ENCODE results near the gene CASP9.

- TF ChIP-seq CTCF (IDR thresholded peaks at IDR 0.05) (no peak), FOXJ3 (CRISPR knock-in tag; IDR thresholded peaks at IDR 0.05; ENCODE audit: borderline replicate concordance) (no peak), FOXP4 (CRISPR knock-in tag; IDR thresholded peaks at IDR 0.05) (no peak), TEAD4 (CRISPR knock-in tag; IDR thresholded peaks at IDR 0.05) (no peak), ZBTB43 (CRISPR knock-in tag; IDR thresholded peaks at IDR 0.05) (no peak), MAX (CRISPR knock-in tag; IDR thresholded peaks at IDR 0.05) (no peak), CDX4 (CRISPR knock-in tag; IDR thresholded peaks at IDR 0.05; ENCODE audit: borderline replicate concordance) (no peak), ZNF121 (CRISPR knock-in tag; IDR thresholded peaks at IDR 0.05) (no peak), CREM (CRISPR knock-in tag; IDR thresholded peaks at IDR 0.05) (no peak), IRF1 (CRISPR knock-in tag; IDR thresholded peaks at IDR 0.05) (no peak), SOX15 (CRISPR knock-in tag; IDR thresholded peaks at IDR 0.05) (no peak)
These were observed 13.2 kb downstream of the CASP9 start for GRCh38 chr1:15510611-15511405.
